Measurements from ENCODE around the gene EIF4A3.

The EIF4A3 gene

DNA sequence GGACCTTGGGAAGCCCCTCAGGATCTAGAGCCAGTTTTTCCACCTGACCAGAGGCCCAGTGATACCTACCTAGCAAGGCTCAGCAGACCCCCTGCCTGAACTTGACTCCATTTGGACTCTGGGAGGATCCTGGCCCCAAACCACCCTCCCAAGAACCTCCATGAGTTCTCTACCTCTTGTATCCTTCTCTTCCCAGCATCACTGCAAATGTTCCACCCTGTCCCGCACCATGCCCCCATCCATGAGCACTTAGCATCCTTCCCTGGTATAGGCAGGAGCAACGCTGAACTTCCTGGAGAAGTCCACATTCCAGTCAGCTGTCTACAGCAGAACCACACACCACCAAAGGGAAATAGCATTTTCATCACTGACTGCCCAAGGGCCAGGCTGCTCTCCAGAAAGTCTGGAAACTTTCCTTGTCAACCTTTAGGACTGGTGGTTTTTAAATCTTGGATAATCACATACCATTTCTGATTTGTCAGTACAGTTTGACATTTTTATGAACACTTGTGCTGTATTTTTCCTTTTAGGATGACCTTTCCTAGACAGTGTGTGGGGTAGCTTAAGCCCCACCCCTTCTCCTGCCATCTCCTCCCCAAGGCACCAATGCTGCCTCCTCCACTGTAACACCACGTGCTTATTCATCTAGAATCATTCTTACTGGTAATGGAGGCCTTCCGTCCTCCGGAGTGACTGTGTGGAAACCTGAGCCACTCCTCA, 13.9 kb downstream of the EIF4A3 start:
- no peak for DNase-seq (ENCODE audit: low spot score)

DNA sequence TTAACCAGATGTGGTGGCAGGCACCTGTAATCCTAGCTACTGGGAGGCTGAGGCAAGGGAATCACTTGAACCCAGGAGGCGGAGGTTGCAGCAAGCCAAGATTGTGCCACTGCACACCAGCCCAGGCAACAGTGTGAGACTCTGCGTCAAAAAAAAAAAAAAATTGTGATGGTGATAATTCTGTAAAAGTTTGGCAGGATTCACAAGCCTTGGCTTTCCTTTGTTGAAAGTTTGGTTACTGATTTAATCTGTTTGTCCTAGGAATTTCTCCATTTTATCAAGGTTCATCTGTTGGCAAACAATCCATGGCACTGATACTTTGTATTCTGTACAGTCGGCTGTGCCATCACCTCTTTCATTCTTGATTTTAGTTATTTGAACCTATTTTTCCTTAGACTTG, 15.9 kb downstream of the EIF4A3 start:
- DNase-seq (ENCODE audit: low spot score) = no peak

DNA sequence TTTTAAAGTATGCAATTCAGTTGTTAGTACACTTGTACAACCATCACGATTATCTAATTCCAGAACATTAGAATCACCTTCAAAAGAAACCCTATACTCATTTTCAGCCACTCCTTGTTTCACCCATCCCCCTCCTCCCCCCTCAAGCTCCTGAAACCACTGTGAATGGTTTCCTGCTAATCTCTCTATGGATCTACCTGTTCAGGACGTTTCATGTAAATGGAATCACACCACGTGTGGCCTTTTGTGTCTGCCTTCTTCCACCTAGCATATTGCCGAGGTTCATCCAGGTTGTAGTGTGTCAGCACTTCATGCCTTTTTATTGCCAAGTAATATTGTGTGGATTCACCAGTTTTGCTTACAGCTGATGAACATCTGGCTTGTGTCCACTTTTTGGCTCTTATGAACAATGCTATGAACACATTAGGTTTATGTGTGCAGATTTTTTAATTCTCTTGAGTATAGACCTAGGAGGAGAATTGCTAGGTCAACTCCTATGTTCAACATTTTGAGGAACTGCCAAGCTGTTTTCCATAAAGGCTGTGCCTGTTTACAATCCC, 17.8 kb downstream of the EIF4A3 start:
- no peak for DNase-seq (ENCODE audit: low spot score)

DNA sequence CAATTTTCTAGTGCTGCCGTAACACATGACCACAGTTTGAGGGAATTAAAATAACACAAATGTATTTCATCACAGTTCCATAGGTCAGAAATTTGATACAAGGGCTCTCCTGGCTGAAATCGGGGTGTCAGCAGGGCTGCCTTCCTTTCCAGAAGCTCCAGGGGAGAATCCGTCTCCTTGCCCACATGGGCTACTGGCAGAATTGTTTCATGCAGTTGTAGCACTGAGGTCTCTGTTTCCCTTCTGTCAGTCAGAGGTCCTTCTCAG, 20.5 kb downstream of the EIF4A3 start:
- no peak for DNase-seq (ENCODE audit: low spot score)

DNA sequence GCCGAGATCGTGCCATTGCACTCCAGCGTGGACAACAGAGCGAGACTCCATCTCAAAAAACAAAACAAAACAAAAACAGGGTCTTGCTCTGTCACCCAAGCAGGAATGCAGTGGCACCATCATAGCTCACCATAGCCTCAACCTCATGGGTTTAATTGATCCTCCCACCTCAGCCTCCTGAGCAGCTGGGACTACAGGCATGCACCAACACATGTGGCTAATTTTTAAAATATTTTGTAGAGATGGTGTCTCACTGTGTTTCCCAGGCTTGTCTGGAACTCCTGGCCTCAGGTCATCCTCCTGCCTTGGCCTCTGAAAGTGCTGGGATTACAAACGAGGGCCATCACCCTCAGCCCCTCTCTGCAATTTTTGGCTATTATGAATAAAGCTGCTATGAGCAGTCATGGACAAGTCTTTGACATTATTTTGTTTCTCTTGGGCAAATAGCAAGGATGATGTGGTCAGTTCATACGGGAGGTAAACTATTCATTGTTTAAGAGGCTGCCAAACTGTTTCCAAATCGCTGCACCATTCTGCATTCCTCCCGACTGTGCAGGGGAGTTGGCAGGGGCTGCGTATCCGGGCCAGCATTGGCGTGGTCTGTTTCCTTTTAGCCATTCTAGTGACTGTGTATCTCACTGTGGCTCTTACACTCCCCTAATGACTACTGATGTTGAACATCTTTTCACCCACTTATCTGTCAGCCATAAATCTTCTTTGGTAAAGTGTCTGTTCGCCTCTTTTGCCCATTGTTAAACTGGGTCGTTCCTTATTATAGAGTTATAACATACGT, 21.1 kb downstream of the EIF4A3 start:
- no peak for DNase-seq (ENCODE audit: low spot score)

DNA sequence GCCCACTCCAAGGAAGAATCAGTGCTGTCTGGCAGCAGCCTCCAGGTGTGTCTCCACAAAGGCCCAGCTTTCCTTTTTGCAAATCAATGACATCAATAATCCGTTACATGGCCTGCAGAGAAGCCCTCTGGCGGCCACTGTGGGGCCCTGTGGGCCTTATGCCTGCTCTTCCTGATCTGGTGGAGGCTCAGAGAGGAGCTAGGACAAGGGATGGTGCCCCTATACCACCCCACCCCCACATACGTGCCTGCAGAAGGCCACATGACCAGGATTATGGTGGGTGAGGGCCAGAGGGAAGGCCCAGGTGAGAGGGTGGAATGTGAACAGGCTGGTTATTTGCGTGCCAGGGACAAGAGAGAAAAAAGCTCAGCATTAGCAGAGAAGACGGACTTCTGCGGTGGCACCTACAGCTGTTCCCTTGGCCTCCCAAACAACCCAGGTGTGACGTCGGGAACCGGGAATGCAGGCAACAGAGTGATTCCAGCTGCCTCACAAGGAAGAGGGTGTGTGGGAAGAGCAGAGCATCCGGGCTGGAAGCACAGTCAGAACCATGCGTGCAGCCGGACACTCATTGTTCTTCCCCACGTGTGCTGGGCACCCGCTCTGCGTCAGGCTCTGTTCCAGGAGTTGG, 22.5 kb downstream of the EIF4A3 start:
- peak; percentile 46 for DNase-seq (ENCODE audit: low spot score)

DNA sequence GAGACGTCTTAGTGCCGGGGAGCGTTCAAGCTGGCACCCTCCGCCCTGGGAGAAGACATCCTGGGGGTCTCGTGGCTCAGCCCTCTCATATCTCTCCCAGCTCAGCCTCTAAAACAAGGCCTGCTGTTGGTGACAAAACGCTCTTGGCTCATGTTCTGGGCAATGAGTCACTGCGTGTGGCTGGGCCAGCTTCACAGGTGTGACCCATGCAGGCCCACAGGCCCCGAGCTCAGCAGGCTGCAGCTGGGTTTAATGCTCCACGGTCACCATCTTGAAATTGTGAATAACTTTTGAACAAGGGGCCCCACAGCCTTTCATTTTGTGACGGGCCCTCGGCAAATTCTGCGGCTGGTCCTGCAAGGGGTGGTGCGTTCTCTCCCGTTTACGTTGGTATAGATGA, 23.1 kb downstream of the EIF4A3 start:
- no peak for DNase-seq (ENCODE audit: low spot score)

DNA sequence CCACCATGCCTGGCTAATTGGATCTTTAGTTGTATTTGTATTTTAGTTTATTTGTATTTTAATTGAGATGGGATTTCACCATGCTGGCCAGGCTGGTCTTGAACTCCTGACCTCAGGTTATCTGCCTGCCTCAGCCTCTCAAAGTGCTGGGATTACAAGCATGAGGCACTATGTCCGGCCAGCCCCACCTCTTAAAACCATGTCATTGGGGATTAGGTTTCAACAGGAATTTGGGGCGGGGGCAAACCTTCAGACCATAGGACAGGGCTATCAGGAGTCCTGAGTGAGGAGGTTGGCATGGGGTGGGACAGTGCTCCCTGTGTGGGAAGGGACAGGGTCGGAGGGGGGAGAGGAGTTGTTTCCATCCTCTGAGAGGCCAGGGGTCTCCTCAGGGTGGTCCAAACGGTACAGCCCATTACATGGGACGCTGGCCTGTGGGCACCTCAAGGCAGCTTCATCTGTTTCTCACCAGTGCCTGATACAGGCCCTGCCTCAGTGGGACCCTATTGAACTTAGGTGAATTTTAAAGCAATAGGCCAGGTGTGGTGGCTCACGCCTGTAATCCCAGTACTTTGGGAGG, 23.9 kb downstream of the EIF4A3 start:
- no peak for DNase-seq (ENCODE audit: low spot score)

DNA sequence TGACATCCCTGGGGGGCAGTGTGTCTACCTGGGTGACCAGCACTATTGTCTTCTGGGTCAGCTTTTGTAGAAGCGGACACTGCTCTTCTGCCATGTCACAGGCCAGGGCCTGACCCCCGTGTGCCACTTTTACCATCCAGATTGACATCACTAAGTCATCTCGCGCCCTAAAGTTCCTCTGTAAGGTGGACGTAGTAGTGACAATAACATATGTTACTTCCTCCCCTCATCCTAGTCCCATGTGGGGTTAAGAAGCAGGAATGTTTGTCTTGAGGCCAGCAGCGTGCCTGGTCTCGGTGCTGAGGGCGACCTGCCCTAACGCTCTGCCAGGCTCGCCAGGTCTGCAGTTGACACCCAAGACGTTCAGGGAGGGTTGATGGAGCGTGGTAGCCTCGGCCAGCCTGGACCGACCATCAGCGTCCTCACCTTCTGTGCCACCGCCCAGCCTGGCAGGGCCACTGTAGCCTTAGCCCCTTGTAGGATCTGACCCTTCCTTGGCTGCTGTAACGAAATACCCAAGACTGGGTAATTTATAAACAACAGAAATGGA, 24.8 kb downstream of the EIF4A3 start:
- DNase-seq (ENCODE audit: low spot score) = no peak

DNA sequence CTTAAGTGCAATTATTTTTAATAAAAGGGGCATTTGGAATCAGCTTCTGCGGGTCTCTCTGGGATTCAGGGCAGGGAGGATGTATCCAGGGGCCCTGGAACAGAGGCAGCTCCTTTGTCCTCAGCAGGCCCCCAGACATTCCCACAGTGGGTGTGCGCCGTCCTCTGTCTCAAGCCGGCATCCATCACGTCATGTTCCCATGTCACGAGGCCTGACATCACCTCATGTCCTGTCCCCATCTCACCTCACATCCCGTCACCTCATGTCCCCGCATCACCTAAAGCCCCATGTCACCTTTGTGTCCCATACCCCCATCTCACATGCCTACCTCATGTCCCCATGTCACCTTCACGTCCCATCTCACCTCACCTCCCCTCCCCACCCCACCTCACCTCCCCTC, 27.1 kb downstream of the EIF4A3 start:
- DNase-seq (ENCODE audit: low spot score) = no peak

DNA sequence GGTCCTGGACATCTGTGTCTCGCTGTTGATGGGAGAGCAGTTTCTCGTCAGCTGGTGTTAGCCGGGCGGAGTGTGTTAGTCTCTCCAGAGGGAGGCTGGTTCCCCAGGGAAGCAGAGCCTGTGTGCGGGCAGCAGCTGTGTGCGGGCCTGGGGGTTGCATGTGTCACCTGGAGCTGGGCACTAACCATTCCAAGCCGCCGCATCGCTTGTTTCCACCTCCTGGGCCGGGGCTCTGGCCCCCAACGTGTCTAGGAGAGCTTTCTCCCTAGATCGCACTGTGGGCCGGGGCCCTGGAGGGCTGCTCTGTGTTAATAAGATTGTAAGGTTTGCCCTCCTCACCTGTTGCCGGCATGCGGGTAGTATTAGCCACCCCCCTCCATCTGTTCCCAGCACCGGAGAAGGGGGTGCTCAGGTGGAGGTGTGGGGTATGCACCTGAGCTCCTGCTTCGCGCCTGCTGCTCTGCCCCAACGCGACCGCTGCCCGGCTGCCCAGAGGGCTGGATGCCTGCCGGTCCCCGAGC, 27.6 kb downstream of the EIF4A3 start:
- DNase-seq (ENCODE audit: low spot score) = no peak

DNA sequence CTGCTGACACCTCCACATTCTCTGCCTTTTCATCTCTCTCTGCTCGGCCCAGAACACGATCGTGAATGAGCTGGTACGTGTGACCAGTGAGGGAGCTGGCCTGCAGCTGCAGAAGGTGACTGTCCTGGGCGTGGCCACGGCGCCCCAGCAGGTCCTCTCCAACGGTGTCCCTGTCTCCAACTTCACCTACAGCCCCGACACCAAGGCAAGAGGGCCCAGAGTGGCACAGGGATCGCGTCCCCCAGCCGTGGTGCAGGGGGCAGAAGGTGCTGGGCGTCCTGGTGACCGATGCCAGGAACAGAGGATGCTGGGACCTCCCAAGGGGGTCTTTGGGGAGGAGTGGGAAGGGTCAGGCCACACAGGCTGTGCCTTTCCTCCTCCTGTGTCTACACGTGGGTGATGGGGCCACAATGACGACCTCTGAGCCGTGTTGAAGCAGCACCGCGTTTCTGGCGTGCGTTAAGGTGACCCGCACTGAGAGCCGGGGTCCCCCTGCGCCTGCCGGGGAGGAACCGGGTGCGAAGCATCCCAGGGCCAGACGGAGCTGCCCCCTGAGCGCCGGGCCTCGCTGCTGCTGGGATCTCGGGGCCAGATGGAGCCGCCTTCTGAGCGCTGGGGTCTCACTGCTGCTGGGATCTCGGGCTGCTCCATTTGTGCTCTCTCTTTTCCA, 28.2 kb downstream of the EIF4A3 start:
- DNase-seq (ENCODE audit: low spot score) = no peak

DNA sequence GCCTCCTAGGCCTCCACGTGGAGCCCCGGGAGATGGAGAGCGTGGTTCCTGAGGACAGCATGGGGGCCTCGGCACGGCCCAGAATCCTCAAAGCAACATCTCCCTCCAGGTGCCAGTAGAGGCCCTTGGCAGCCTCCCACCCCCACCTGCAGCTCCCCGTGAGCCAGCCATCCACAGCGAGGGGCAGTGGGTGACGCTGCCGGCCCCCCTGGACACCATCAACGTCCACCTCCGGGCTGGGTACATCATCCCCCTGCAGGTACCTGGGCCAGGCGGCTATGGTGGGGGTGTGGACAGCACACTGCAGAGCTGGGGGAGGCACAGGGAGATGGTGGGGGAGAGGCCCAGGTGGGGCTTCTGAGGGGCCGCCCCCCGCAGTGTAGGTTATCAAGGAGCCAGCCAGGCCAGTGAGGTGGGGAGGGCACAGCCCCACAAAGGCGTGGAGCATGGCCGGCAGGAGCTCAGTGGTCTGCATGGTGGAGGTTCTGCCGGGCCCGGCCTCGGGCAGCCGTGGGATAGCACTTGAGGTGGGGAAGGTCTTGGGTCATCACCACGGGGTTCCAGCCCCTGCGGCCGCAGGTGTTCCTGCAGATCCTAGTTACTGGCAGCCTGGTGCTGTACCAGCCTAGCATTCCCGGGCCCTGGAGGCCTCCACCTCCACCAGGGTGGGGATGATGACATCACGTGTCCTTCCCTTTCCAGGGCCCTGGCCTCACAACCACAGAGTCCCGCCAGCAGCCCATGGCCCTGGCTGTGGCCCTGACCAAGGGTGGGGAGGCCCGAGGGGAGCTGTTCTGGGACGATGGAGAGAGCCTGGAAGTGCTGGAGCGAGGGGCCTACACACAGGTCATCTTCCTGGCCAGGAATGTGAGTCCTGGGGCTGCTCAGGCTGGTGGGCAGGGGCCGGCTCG, 29.2 kb downstream of the EIF4A3 start:
- DNase-seq (ENCODE audit: low spot score) = no peak

DNA sequence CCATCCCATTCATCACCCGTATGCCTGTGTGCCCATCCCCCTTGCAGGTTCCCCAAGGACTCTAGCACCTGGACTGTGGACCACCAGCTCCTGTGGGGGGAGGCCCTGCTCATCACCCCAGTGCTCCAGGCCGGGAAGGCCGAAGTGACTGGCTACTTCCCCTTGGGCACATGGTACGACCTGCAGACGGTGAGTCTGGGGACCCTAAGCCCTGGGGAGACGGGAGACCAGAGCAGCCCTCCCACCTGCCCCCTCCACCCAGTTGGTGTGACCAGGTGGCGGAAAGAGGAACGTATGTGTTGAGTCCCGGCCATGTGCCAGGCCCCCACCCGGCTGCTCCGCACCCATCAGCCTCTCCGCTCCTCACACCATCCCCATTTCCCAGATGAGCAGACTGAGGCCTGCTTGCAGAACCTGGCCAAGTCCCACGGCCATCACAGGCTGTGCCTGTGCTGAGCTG, 30.0 kb downstream of the EIF4A3 start:
- DNase-seq (ENCODE audit: low spot score) = no peak

DNA sequence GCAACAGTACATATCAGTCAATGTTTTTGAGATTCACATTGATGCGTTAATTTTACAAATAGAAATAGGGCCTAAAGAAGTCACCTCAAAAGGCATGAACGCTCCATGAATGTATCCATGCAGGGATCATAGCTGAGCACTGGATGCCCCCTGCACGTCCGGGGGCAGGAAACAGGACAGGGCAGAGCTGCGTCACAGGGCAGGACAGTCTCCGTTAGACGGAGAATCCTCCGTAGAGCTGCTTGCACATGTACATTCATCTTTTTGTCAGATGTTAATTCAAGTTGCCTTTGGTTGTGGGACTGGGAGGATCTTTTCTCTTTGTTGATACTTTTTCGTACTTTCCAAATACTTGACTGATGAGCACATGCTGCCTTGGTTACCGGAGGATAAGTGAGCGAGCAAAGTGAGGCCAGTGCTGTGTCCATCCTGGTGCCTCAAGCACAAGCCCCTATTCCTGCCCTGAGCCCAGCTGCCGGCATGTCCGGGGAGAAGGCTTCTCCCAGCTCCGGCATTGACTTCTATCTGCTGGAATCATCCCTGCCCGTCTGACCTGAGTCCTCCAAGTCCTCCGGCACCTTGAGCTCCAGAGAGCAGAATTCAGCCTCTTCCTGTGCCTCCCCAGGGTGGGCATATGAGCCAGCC, 30.5 kb downstream of the EIF4A3 start:
- DNase-seq (ENCODE audit: low spot score) = no peak

DNA sequence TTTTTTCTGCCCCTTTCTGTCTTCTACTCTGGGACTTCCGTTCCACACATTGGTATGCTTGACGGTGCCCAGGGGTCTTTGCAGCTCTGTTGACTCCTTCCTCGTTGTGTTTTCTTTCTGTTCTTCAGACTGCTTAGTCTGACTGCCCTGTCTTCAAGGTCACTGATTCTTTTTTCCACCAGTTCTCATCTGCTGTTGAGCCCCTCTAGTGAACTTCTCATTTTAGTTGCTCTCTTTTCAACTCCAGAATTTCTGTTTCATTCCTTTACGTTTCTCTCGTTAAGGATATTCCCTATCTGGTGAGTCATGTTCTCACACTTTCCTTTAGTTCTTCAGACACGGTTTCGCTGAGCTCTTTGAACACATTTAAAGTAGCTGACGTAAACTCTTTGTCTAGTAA, 31.8 kb downstream of the EIF4A3 start:
- DNase-seq (ENCODE audit: low spot score) = no peak

DNA sequence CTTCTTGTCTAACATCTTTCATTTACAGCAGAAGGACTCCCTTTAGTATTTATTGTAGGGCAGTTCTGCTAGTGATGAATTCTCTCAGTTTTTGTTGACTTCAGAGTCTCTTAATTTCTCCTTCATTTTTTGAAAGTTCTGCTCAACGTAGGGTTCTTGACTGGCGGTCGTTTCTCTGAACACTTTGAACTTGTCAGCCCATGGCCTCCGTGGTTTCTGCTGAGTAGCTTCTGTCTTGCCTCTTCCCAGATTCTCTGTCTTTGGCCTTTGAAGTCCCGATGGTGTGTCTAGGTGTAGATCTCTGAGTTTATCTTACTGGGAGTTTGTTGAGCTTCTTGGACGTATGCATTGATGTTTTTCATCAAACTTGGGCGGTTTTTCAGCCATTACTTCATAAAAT, 32.2 kb downstream of the EIF4A3 start:
- no peak for DNase-seq (ENCODE audit: low spot score)

DNA sequence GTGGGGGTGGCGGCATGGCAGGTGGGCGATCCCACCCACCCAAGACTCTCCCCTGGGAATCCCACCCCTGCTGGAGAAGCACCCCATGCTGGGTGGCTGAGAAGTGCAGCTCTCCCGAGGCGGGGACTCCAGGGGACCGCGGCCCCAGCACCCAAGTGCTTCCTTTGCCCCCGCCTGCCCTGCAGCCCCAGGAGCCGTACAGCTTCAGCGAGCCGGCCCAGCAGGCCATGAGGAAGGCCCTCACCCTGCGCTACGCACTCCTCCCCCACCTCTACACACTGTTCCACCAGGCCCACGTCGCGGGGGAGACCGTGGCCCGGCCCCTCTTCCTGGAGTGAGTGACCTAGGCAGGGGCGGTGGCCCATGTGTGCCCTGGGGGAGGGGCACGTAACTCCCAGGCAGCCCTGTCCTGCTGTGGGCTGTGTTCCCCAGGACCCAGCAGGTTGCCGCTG, 33.9 kb downstream of the EIF4A3 start:
- no peak for DNase-seq (ENCODE audit: low spot score)

DNA sequence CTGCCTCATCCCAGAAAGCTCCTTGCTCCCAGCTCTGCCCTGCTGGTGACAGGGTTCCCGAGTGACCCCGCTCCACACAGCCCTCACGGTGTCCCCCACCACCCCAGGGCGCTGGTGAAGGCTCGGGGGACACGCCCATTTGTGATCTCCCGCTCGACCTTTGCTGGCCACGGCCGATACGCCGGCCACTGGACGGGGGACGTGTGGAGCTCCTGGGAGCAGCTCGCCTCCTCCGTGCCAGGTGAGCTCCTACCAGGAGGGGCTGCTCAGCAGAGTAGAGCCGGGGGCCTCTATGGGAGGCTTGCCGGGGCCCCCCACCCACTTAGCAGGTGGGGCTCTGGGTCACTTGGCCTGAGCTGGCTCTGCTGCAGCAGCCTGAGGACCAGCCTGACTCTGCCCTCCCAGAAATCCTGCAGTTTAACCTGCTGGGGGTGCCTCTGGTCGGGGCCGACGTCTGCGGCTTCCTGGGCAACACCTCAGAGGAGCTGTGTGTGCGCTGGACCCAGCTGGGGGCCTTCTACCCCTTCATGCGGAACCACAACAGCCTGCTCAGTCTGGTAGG, 34.4 kb downstream of the EIF4A3 start:
- DNase-seq (ENCODE audit: low spot score) = no peak
